ENCODE data around the gene TARBP1. TPM values are rescaled to one million over a fixed set of nuclear protein-coding genes. Genes with fewer than 3 reads are reported as not detected.

Gene TARBP1
- total and polyA plus RNA-seq, 2 of the 4 experiments (the other 2 are of a cell fraction): 10.6 to 17.7 TPM

- Histone ChIP-seq H3K9ac (ENCODE audit: low read depth, low read length) (no peak overlapping the region), H3K4me1 (ENCODE audit: control insufficient read depth, insufficient read depth, low read length) (no peaks in the 10 kb centered on the region), H2BK120ac (ENCODE audit: low read depth, low read length) (no peak overlapping the region), H4K91ac (ENCODE audit: insufficient read depth, low read depth, low read length) (no peak overlapping the region), H3K4me2 (ENCODE audit: low read depth, low read length) (no peak overlapping the region), H2AK5ac (ENCODE audit: low read depth, low read length) (no peak overlapping the region), H3K4me3 (ENCODE audit: insufficient read depth, low read depth, low read length) (no peak overlapping the region), H2BK15ac (ENCODE audit: low read depth, low read length) (no peak overlapping the region), H2BK20ac (ENCODE audit: low read depth, low read length) (no peak overlapping the region), H3K9me3 (ENCODE audit: control insufficient read depth, insufficient read depth, low read length) (no peaks in the 10 kb centered on the region), H3K36me3 (ENCODE audit: control insufficient read depth, insufficient read depth, low read length) (no peaks in the 10 kb centered on the region), H3K79me1 (ENCODE audit: low read depth in 1 of 2, low read length in 2 of 2) (no peaks in the 10 kb centered on the region), H2BK5ac (ENCODE audit: low read depth, low read length, poor library complexity, severe bottlenecking) (no peak overlapping the region), H4K5ac (ENCODE audit: low read depth, low read length) (no peak overlapping the region), H3K14ac (replicated peaks; ENCODE audit: low read depth, low read length) (no peak overlapping the region), H2AFZ (replicated peaks; ENCODE audit: low read length, poor library complexity) (no peak overlapping the region), H3K23ac (ENCODE audit: low read depth, low read length) (no peak overlapping the region), H4K8ac (ENCODE audit: low read depth in 2 of 2, low read length in 2 of 2) (no peak overlapping the region), H4K20me1 (ENCODE audit: insufficient read depth, low read length) (no peaks in the 10 kb centered on the region), H3K27me3 (ENCODE audit: control insufficient read depth, insufficient read depth, low read length) (0 out of 2 replicates have a peak, but pooled peaks cover 2% of the 10 kb centered on the region), H3K56ac (ENCODE audit: extremely low read depth, insufficient read depth, low read length) (no peak overlapping the region), H3K27ac (ENCODE audit: insufficient read depth, low read length) (no peak overlapping the region), H3K9me1 (ENCODE audit: insufficient read depth, low read length) (no peaks in the 10 kb centered on the region), H2AK9ac (replicated peaks; ENCODE audit: low read depth, low read length, poor library complexity) (no peak overlapping the region), H3K4ac (ENCODE audit: low read depth, low read length) (no peak overlapping the region), H3K18ac (ENCODE audit: low read depth, low read length) (no peak overlapping the region)
- POLR2A ChIA-PET (ENCODE audit: unreplicated experiment): no interaction called here
- CTCF ChIA-PET: no interaction called here
- ATAC-seq (ENCODE audit: low read depth) (no peak), DNase-seq (no peak)
- BruUV-seq (replicated peaks): no TSS peak
- intact Hi-C loops (cut with micrococcal nuclease): no loop called here
- no CpG with 5 or more reads among the region's 2 CpGs for WGBS, 2 experiments (ENCODE audit: extremely low coverage in 2 of 2, insufficient read length in 1 of 2)
- in situ Hi-C loops (cut with MboI; ENCODE audit: low sequenced_read_pairs): no loop called here
- dilution Hi-C loops (cut with HindIII; ENCODE audit: low sequenced_read_pairs, unreplicated experiment): no loop called here
- TF ChIP-seq RFX5 (IDR thresholded peaks at IDR 0.05; ENCODE audit: low read depth, low read length) (no peak), MAFK (IDR thresholded peaks at IDR 0.05; ENCODE audit: low read depth, low read length) (peak; percentile 66)
These were observed 116.4 kb downstream of the TARBP1 start for GRCh38 chr1:234362558-234362957.

Data from IMR-90 (cell line).